IMR-90 (cell line): Measurements from ENCODE around the gene ETFB. TPM values are rescaled to one million over a fixed set of nuclear protein-coding genes. Genes with fewer than 3 reads are reported as not detected.

ENCODE experiments used
- ATAC-seq: fragments of 200-7000 bp; cut with Tn5 transposase; 2 replicates; pipeline ENCODE4 v1.9.1; 2020; ENCODE audit warnings: low read depth, mild to moderate bottlenecking, moderate library complexity
- BruUV-seq: library from RNA; stranded (reverse); fragments of 400-500 nt; replicated peaks from 2 replicates; lab custom pipeline; 2021; lab: Mats Ljungman, UMichigan
- CTCF ChIA-PET: fragments of 300-600 bp; formaldehyde crosslinking; extraction: SDS; loops from one replicate; lab custom pipeline; 2021; ENCODE audit warnings: antibody characterized with exemption; lab: Yijun Ruan, JAX
- POLR2A ChIA-PET: fragments of 300-600 bp; sonication (Branson Sonifier 250); formaldehyde crosslinking; loops from one replicate; lab custom pipeline; 2022; ENCODE audit warnings: antibody characterized with exemption; ENCODE audit not compliant: unreplicated experiment; lab: Charles Lee
- DNase-seq: peaks from one replicate; pipeline ENCODE4 v3.0.0; 2013
- H2AFZ ChIP-seq: replicated peaks from 2 replicates; pipeline ENCODE3; 2013; ENCODE audit warnings: low read length, mild to moderate bottlenecking; ENCODE audit not compliant: poor library complexity
- H2AK5ac ChIP-seq: 2 replicates; pipeline ENCODE4 v1.6.1; 2013; ENCODE audit warnings: low read depth, low read length, inconsistent platforms
- H2AK9ac ChIP-seq: replicated peaks from 2 replicates; pipeline ENCODE3; 2013; ENCODE audit warnings: mild to moderate bottlenecking, low read depth, low read length, moderate library complexity; ENCODE audit not compliant: poor library complexity
- H2BK120ac ChIP-seq: 2 replicates; pipeline ENCODE4 v1.6.1; 2013; ENCODE audit warnings: low read depth, low read length, inconsistent platforms
- H2BK15ac ChIP-seq: 3 replicates; pipeline ENCODE4 v1.6.1; 2013; ENCODE audit warnings: low read depth, low read length, inconsistent platforms
- H2BK20ac ChIP-seq: 2 replicates; pipeline ENCODE4 v1.6.1; 2013; ENCODE audit warnings: low read depth, mild to moderate bottlenecking, inconsistent platforms, low read length, moderate library complexity
- H2BK5ac ChIP-seq: 2 replicates; pipeline ENCODE4 v1.6.1; 2013; ENCODE audit warnings: mild to moderate bottlenecking, low read depth, low read length, inconsistent platforms; ENCODE audit not compliant: poor library complexity, severe bottlenecking
- H3K14ac ChIP-seq: replicated peaks from 2 replicates; pipeline ENCODE4 v1.6.1; 2013; ENCODE audit warnings: low read depth, low read length, inconsistent platforms
- H3K18ac ChIP-seq: 2 replicates; pipeline ENCODE4 v1.6.1; 2013; ENCODE audit warnings: low read depth, low read length, control low read depth
- H3K23ac ChIP-seq: 2 replicates; pipeline ENCODE4 v1.6.1; 2013; ENCODE audit warnings: low read depth, low read length, inconsistent platforms
- H3K27ac ChIP-seq: 2 replicates; pipeline ENCODE4 v1.5.1; 2013; ENCODE audit warnings: mild to moderate bottlenecking, control low read depth, low read length; ENCODE audit not compliant: insufficient read depth
- H3K27me3 ChIP-seq: 2 replicates; pipeline ENCODE4 v1.6.1; 2013; ENCODE audit warnings: low read length; ENCODE audit not compliant: control insufficient read depth, insufficient read depth
- H3K36me3 ChIP-seq: 2 replicates; pipeline ENCODE4 v1.6.1; 2013; ENCODE audit warnings: low read length, mixed read lengths; ENCODE audit not compliant: control insufficient read depth, insufficient read depth
- H3K4ac ChIP-seq: 2 replicates; pipeline ENCODE4 v1.6.1; 2013; ENCODE audit warnings: low read depth, low read length, inconsistent platforms
- H3K4me1 ChIP-seq: 2 replicates; pipeline ENCODE4 v1.6.1; 2013; ENCODE audit warnings: low read length, mixed read lengths; ENCODE audit not compliant: control insufficient read depth, insufficient read depth
- H3K4me2 ChIP-seq: 2 replicates; pipeline ENCODE4 v1.6.1; 2013; ENCODE audit warnings: low read depth, mild to moderate bottlenecking, control low read depth, low read length, moderate library complexity
- H3K4me3 ChIP-seq: 2 replicates; pipeline ENCODE4 v1.5.1; 2013; ENCODE audit warnings: low read depth, mild to moderate bottlenecking, control low read depth, low read length, moderate library complexity; ENCODE audit not compliant: insufficient read depth
- H3K56ac ChIP-seq: 2 replicates; pipeline ENCODE4 v1.6.1; 2013; ENCODE audit warnings: low read length, inconsistent platforms; ENCODE audit not compliant: insufficient read depth; ENCODE audit errors: extremely low read depth
- H3K79me1 ChIP-seq, 2 experiments: 2 replicates each; pipeline ENCODE4 v1.6.1; 2013; ENCODE audit warnings: low read length in 2 of 2, inconsistent platforms in 1 of 2, low read depth in 1 of 2
- H3K9ac ChIP-seq: 2 replicates; pipeline ENCODE4 v1.6.1; 2013; ENCODE audit warnings: low read depth, low read length, control low read depth
- H3K9me1 ChIP-seq: 2 replicates; pipeline ENCODE4 v1.6.1; 2013; ENCODE audit warnings: low read length, inconsistent platforms; ENCODE audit not compliant: insufficient read depth
- H3K9me3 ChIP-seq: 2 replicates; pipeline ENCODE4 v1.6.1; 2013; ENCODE audit warnings: low read length; ENCODE audit not compliant: control insufficient read depth, insufficient read depth
- H4K20me1 ChIP-seq: 2 replicates; pipeline ENCODE4 v1.6.1; 2013; ENCODE audit warnings: low read length, inconsistent platforms; ENCODE audit not compliant: insufficient read depth
- H4K5ac ChIP-seq: 2 replicates; pipeline ENCODE4 v1.6.1; 2013; ENCODE audit warnings: mild to moderate bottlenecking, low read depth, low read length, control low read depth
- H4K8ac ChIP-seq, 2 experiments: 2 replicates each; pipeline ENCODE4 v1.6.1; 2013; ENCODE audit warnings: low read depth in 2 of 2, low read length in 2 of 2, control low read depth in 1 of 2, inconsistent platforms in 1 of 2
- H4K91ac ChIP-seq: 2 replicates; pipeline ENCODE4 v1.6.1; 2013; ENCODE audit warnings: low read depth, low read length, inconsistent platforms; ENCODE audit not compliant: insufficient read depth
- BHLHE40 ChIP-seq: fragments of 150-350 bp; IDR thresholded peaks from 2 replicates; pipeline ENCODE4 v1.6.1; 2016; ENCODE audit warnings: mild to moderate bottlenecking, low read depth, low read length
- CHD1 ChIP-seq: IDR thresholded peaks from 2 replicates; pipeline ENCODE4 v1.6.1; 2012; ENCODE audit warnings: low read depth, low read length, improper control_type of control experiment
- CTCF ChIP-seq: conservative IDR thresholded peaks from 2 replicates; pipeline ENCODE4 v1.5.1; 2012; ENCODE audit warnings: mild to moderate bottlenecking, low read depth, low read length, improper control_type of control experiment
- ELK1 ChIP-seq: fragments of 150-350 bp; IDR thresholded peaks from 2 replicates; pipeline ENCODE4 v1.6.1; 2016; ENCODE audit warnings: low read depth, mild to moderate bottlenecking, low read length, moderate library complexity, borderline replicate concordance
- FOS ChIP-seq: fragments of 150-350 bp; IDR thresholded peaks from 2 replicates; pipeline ENCODE4 v1.6.1; 2016; ENCODE audit warnings: low read depth, low read length
- MAFK ChIP-seq: IDR thresholded peaks from 2 replicates; pipeline ENCODE4 v1.6.1; 2012; ENCODE audit warnings: low read depth, low read length, improper control_type of control experiment
- MXI1 ChIP-seq: IDR thresholded peaks from 2 replicates; pipeline ENCODE4 v1.6.1; 2012; ENCODE audit warnings: low read depth, mild to moderate bottlenecking, low read length, moderate library complexity, borderline replicate concordance
- POLR2A ChIP-seq: IDR thresholded peaks from 2 replicates; pipeline ENCODE4 v1.6.1; 2012; ENCODE audit warnings: mild to moderate bottlenecking, low read depth, low read length
- RCOR1 ChIP-seq: IDR thresholded peaks from 2 replicates; pipeline ENCODE4 v1.6.1; 2012; ENCODE audit warnings: mild to moderate bottlenecking, low read length, improper control_type of control experiment; ENCODE audit not compliant: insufficient replicate concordance
- SMC3 ChIP-seq: fragments of 150-350 bp; IDR thresholded peaks from 2 replicates; pipeline ENCODE4 v1.6.1; 2016; ENCODE audit warnings: low read depth, mild to moderate bottlenecking, antibody characterized with exemption, low read length, moderate library complexity
- USF2 ChIP-seq: fragments of 150-350 bp; IDR thresholded peaks from 2 replicates; pipeline ENCODE4 v1.6.1; 2017; ENCODE audit warnings: mild to moderate bottlenecking, antibody characterized with exemption, low read length, low read depth
- WGBS, 2 experiments: methylation state at CpG; one replicate each; pipeline versions ENCODE4 v1.1.5 to v1.1.7; 2013; ENCODE audit warnings: missing lambda C conversion rate in 2 of 2; ENCODE audit not compliant: insufficient read length in 1 of 2; ENCODE audit errors: extremely low coverage in 2 of 2; 5-methylcytosine and 5-hydroxymethylcytosine counted together
- dilution Hi-C: fragments of 300-500 bp; cut with HindIII; formaldehyde crosslinking; loops from one replicate; pipeline ENCODE4 v1.14.3; 2018; ENCODE audit warnings: low sequenced_read_pairs; ENCODE audit not compliant: unreplicated experiment
- in situ Hi-C: fragments of 300-500 bp; cut with MboI; formaldehyde crosslinking; loops from 3 replicates; pipeline ENCODE4 v1.14.3; 2019; ENCODE audit warnings: low sequenced_read_pairs, inconsistent platforms, mixed read lengths
- intact Hi-C: fragments of 100-400 bp; cut with micrococcal nuclease; formaldehyde crosslinking; loops from 2 replicates; pipeline ENCODE4 v1.10.0; 2022
- polyA plus RNA-seq, 3 experiments: library from polyadenylated mRNA; depleted of rRNA; stranded (reverse); fragments of >200 nt; gene quantifications; 2 replicates each; pipeline ENCODE4 v1.2.3, GENCODE V29; 2012; ENCODE audit warnings: low replicate concordance in 1 of 3
- total RNA-seq: library from RNA; depleted of rRNA; stranded (reverse); fragments of >200 nt; gene quantifications from 2 replicates; pipeline ENCODE4 v1.2.3, GENCODE V29; 2012

Gene ETFB
- total and polyA plus RNA-seq, 2 of the 4 experiments (the other 2 are of a cell fraction) = 141 to 166 TPM

- H3K56ac ChIP-seq = no peak overlapping the region
- H3K27ac ChIP-seq = no peak overlapping the region
- DNase-seq (peak; percentile 19), ATAC-seq (no peak)
- H3K4me3 ChIP-seq = no peak overlapping the region
- no peaks in the 10 kb centered on the region for H3K27me3 ChIP-seq
- H2BK15ac ChIP-seq = no peak overlapping the region
- H2AK9ac ChIP-seq = no peak overlapping the region
- no peak overlapping the region for H3K4ac ChIP-seq
- H4K8ac ChIP-seq = no peak overlapping the region
- H3K9me3 ChIP-seq = no peaks in the 10 kb centered on the region; the same call in 1 of the 2 replicates
- H2BK20ac ChIP-seq = no peak overlapping the region
- H3K36me3 ChIP-seq = peaks cover 14% of the 10 kb centered on the region
- H3K79me1 ChIP-seq = peaks cover 5 to 6% of the 10 kb centered on the region in 2 experiments; a peak in 2 of 4 replicates
- no peak overlapping the region for H3K4me2 ChIP-seq
- no peak overlapping the region for H4K5ac ChIP-seq
- H2BK5ac ChIP-seq = no peak overlapping the region
- no peak overlapping the region for H3K9ac ChIP-seq
- peaks cover 9% of the 10 kb centered on the region for H3K4me1 ChIP-seq
- H4K20me1 ChIP-seq = peaks cover 3% of the 10 kb centered on the region
- H2AK5ac ChIP-seq = no peak overlapping the region
- H3K9me1 ChIP-seq = no peaks in the 10 kb centered on the region
- TF ChIP-seq FOS = no peak
- TF ChIP-seq MXI1 = no peak
- TF ChIP-seq MAFK = no peak
- no peak for TF ChIP-seq USF2
- TF ChIP-seq CTCF = no peak
- no peak for TF ChIP-seq RCOR1
- no peak for TF ChIP-seq ELK1
- no peak for TF ChIP-seq CHD1
- TF ChIP-seq BHLHE40 = no peak
- no peak for TF ChIP-seq POLR2A
- TF ChIP-seq SMC3 = no peak
- no peak overlapping the region for H2BK120ac ChIP-seq
- ChIA-PET POLR2A (no interaction called here), CTCF (interaction anchor here (0.6 kb wide), 1 partner anchor 818 kb away, joined by 5 read pairs; no protein-coding TSS in a partner anchor)
- in situ Hi-C loops (no loop called here), dilution Hi-C loops (no loop called here), intact Hi-C loops (no loop called here)
- WGBS, 2 experiments = no CpG with 5 or more reads among the region's 8 CpGs
- no peak overlapping the region for H2AFZ ChIP-seq
- no TSS peak for BruUV-seq
- no peak overlapping the region for H3K18ac ChIP-seq
- no peak overlapping the region for H4K91ac ChIP-seq
- no peak overlapping the region for H3K23ac ChIP-seq
- no peak overlapping the region for H3K14ac ChIP-seq
Observed at GRCh38 chr19:51354742-51355148, 11.4 kb downstream of the ETFB start.
